C4-2B (cell line): Measurements from ENCODE around the gene KRT84.

Source experiments
- H3K27ac ChIP-seq: fragments of 450-650 bp; 2 replicates; pipeline ENCODE4 v1.5.1; 2017
- CTCF ChIP-seq: fragments of 450-650 bp; conservative IDR thresholded peaks from 2 replicates; pipeline ENCODE4 v1.5.1; 2017; ENCODE audit warnings: mild to moderate bottlenecking
- ZFX ChIP-seq: fragments of 450-650 bp; IDR thresholded peaks from 2 replicates; pipeline ENCODE4 v1.6.1; 2017

KRT84 gene

GRCh38 chr12:52427083-52427482 is 41.6 kb upstream of the KRT84 start:
- TF ChIP-seq CTCF (no peak), ZFX (no peak)
- H3K27ac ChIP-seq = no peak overlapping the region

GRCh38 chr12:52426034-52426433 is 40.6 kb upstream of the KRT84 start:
- TF ChIP-seq ZFX (no peak), CTCF (no peak)
- no peak overlapping the region for H3K27ac ChIP-seq

GRCh38 chr12:52425466-52425865 is 40.0 kb upstream of the KRT84 start:
- TF ChIP-seq CTCF (no peak), ZFX (no peak)

GRCh38 chr12:52423661-52424500 is 38.4 kb upstream of the KRT84 start:
- TF ChIP-seq CTCF (no peak), ZFX (no peak)
- H3K27ac ChIP-seq = no peak overlapping the region

More at GRCh38 chr12:52425466-52425865, 40.0 kb upstream of the KRT84 start:
- H3K27ac ChIP-seq = no peak overlapping the region

DNA sequence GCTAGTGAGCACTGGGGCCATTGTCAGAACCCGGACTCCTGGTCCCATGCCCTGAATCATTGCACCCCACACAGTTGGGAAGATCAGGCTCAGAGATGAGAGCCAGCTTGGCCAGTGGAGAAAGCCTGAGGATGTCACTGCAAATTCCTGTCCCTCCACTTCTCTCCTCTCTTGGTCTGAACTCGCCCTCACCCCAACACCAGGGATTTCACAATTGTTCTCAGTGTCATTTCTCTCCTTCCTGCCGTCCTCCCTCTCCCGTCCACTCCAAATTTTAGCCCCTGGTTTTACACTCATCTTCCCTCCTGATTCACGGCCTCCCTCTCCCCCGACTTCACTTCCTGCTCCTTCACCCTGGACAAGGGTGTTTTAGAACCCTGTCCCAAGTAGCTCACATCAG is 37.6 kb upstream of the KRT84 start:
- no peak for TF ChIP-seq ZFX
- TF ChIP-seq CTCF = no peak
- H3K27ac ChIP-seq = no peak overlapping the region

DNA sequence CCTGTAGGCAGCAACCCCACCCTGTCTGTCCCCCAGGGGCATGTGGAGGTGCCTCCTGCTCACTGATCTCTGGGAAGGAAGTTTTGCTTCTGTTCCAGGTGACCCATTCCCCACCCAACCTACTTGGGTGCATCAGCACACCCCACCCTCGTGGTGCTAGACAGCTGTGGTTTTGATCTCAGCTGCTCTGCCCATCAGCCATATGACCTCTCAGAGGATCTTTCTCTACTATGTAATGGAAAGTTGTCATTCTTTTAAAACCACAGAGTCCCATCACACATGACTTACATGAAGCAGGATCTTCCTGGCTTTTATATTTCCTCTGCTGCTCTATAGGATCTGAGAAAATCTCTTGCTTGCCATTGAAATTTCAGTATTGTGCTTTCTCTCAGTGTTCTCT is 34.2 kb upstream of the KRT84 start:
- TF ChIP-seq CTCF (no peak), ZFX (no peak)
- H3K27ac ChIP-seq = no peak overlapping the region

- TF ChIP-seq ZFX (no peak), CTCF (no peak)
- H3K27ac ChIP-seq = no peak overlapping the region
Measured at GRCh38 chr12:52418576-52419110, 33.2 kb upstream of the KRT84 start.
